M059J (cell line): ENCODE results near the gene SEC11A. TPM values are rescaled to one million over a fixed set of nuclear protein-coding genes. Genes with fewer than 3 reads are reported as not detected.
"Not testable (repeated sequence)": the region's sequence is repeated elsewhere in the genome, so short reads cannot be mapped to it uniquely, and the experiment has no call there.

Experiments used
- DNase-seq: peaks from one replicate; pipeline ENCODE4 v3.0.0-alpha.2; 2012; ENCODE audit warnings: low read depth
- total RNA-seq: library from RNA; depleted of rRNA; stranded (reverse); fragments of >200 nt; shearing (Covaris generic); gene quantifications from 2 replicates; pipeline ENCODE4 v1.2.3, GENCODE V29; 2014; rRNA removed

The SEC11A gene
- total RNA-seq, 1 experiment from 2014 or later, result 214 TPM

DNA sequence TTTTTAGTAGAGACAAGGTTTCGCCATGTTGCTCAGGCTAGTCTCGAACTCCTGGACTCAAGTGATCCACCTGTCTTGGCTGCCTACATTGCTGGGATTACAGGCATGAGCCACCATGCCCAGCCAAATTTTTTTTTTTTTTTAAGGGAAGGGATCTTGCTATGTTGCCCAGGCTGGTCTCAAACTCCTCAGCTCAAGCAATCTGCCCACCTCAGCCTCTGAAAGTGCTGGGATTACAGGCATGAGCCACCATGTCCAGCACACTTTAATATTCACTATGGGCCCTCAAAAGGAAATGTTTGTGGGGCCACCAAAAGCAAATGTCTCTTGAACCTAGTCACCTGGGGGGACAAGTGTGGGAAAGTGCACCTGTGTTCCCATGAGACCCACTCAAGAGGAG is 73.3 kb downstream of the SEC11A start:
- DNase-seq, result not testable (repeated sequence)

DNA sequence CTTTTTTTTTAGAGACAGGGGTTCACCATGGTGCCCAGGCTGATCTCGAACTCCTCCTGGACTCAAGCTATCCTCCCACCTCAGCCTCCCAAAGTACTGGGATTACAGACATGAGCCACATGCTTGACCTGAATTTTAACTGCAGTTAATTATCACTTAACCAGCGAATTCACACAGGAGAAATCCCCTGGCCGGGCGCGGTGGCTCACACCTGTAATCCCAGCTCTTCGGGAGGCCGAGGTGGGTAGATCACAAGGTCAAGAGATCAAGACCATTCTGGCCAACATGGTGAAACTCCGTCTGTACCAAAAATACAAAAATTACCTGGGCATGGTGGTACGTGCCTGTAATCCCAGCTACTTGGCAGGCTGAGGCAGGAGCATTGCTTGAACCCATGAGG is 74.1 kb downstream of the SEC11A start:
- DNase-seq, result not testable (repeated sequence)

DNA sequence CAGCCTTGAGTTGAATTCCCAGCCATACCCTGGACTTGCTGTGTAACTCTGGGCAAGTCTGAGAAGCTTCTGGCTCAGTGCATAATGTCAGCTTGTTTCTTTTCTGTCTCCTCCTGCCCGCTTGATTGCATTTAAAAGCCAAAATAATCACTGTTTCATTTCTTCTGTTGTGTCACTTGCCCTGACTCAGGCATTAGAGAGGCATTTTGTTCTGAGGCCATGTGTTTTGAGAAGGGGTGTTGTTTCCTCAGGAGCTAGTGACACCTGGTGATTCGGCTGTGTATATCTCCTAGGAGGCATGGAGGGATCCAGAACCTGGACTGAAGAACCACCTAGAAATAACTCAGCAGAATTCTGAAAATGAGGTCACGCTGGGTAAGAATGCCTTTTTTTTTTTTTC is 77.8 kb downstream of the SEC11A start:
- DNase-seq, result peak; percentile 49

DNA sequence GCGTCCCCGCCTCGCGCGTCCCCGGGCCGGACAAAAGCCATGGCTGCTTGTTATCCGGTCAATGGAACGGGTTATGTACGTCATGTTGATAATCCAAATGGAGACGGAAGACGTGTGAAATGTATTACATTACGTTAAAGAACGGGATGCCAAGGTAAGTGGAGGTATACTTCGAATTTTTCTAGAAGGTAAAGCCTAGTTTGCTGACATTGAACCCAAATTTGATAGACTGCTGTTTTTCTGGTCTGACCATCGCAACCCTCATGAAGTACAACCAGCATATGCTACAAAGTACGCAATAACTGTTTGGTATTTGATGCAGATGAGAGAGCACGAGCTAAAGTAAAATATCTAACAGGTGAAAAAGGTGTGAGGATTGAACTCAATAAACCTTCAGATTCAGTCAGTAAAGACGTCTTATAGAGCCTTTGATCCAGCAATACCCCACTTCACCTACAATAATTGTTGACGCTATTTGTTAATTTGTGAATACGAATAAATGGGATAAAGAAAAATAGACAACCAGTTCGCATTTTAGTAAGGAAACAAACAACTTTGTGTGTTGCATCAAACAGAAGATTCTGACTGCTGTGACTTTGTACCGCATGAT is 81.6 kb downstream of the SEC11A start:
- no peak for DNase-seq

DNA sequence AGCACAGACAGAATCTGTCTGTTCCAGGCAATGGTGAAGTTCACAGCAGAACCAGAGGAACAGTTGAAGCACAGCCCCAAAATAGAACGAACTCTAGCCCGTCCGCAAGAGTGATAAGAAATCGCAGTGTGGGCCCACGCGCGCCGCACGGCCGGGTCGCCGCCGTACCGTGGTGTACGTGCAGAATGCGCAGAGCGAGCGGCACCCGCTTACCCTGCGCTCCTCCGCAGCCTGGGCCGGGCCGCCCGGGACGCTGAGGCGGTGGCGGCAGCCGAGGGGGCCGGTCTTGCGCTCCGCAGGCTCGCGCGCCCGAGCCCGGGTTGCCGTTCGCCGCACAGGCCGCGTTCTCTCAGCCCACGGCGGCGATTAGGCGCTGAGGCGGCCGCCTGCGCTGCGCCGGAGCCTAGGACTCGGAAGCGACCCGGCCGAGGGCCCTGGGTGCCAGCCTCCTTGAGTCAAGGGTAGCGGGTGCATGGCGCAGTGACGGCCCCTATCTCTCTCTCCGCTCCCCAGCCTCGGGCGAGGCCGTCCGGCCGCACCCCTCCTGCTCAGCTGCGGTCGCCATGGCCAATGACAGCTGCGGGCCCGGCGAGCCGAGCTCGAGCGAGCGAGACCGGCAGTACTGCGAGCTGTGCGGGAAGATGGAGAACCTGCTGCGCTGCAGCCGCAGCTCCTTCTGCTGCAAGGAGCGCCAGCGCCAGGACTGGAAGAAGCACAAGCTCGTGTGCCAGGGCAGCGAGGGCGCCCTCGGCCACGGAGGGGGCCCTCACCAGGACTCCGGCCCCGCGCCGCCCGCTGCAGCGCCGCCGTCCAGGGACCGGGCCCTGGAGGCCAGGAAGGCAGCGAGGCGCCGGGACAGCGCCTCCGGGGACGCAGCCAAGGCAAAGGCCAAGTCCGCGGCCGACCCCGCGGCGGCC is 82.4 kb downstream of the SEC11A start:
- peak; percentile 67 for DNase-seq

DNA sequence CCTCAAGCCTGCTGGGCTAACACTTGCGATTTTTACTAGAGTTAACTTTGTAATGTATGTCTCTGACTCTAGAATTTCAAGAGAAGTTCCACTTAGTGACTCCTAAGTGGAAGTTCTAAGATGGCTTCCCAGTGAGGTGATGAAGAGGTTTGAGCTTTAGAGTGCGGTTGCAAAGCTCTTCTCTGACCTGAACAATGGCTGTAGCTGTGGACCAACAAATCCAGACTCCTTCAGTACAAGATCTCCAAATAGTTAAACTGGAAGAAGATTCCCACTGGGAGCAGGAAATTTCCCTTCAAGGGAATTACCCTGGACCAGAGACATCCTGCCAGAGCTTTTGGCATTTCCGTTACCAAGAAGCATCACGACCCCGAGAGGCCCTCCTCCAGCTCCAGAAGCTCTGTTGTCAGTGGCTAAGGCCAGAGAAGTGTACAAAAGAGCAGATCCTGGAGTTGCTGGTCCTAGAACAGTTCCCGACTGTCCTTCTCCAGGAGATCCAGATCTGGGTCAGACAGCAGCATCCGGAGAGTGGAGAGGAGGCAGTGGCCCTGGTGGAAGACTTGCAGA is 84.2 kb downstream of the SEC11A start:
- peak; percentile 12 for DNase-seq

DNA sequence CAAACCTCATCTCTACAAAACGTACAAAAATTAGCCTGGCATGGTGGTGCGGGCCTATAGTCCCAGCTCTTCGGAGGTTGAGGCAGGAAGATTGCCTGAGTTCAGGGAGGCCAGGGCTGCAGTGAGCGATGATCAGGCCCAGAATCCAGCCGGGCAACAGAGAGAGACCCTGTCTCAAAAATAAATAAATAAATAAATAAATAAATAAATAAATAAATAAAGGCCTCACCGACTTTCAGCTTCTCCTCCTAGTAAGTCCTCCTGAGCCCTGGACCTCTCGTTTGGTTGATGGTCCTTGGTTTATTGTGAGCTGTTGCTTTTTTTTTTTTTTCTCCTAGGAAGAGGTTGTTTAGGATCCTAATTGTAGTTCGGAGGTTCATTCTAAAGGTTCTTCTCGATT is 86.9 kb downstream of the SEC11A start:
- no peak for DNase-seq

DNA sequence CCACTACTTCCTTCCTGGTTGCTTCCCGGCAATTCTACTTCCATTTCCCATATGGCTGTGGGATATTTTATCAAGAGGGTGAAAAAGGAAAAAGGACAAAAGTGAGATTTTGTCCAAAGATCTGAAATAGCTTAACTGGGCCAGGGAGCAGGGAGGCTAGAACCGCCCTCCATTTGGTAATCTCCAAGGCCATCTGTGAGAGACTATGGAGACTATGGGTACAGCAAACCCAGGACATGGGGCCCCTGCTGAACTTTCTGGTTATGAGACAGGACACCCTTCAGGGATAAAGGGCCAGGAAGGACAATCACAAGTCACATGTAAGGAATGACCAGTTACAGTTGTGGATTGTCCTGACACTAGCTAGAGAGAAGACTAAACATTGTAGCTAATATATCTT is 90.8 kb downstream of the SEC11A start:
- no peak for DNase-seq

DNA sequence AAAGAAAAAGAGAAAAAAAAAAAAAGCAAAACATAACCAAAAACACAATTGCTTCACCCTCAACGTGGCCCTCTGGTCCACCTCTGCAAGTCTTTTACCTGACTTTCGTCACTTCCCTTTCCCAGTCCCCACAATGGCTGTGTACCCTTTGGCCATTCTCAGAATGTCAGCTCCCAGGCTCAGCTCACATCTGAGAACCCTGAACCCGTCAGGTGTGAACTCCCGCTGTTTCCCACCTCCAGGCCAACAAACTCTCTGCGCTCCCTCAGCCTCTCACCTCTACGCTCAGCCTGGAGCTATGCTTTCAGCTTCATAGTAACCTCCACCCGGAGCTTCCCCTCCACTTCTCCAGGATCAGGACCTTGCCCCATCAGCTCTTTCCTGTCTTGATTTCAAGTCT is 91.6 kb downstream of the SEC11A start:
- no peak for DNase-seq

DNA sequence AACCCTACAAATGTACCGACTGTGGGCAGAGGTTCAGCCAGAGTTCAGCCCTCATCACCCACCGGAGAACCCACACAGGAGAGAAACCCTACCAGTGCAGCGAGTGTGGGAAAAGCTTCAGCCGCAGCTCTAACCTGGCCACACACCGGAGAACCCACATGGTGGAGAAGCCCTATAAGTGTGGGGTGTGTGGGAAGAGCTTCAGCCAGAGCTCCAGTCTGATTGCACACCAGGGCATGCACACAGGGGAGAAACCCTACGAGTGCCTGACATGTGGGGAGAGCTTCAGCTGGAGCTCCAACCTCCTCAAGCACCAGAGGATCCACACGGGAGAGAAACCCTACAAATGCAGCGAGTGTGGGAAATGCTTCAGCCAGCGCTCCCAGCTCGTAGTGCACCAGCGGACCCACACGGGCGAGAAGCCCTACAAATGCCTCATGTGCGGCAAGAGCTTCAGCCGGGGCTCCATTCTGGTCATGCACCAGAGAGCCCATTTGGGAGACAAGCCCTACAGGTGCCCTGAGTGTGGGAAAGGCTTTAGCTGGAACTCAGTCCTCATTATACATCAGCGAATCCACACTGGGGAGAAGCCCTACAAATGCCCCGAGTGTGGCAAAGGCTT is 94.5 kb downstream of the SEC11A start:
- DNase-seq, result no peak

DNA sequence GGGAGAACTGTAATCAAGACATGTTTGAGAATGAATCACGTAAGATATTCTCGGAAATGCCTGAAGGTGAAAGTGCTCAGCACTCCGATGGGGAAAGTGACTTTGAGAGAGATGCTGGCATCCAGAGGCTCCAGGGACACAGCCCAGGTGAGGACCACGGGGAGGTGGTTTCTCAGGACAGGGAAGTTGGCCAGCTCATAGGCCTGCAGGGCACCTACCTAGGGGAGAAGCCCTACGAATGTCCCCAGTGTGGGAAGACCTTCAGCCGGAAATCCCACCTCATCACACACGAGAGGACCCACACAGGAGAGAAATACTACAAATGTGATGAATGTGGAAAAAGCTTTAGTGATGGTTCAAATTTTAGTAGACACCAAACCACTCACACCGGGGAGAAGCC is 95.3 kb downstream of the SEC11A start:
- no peak for DNase-seq

Other genes with a start within 250 kb of the SEC11A start
- 2.4 and 7.5 TPM in 2 replicates for gene ZSCAN2, start 115.1 kb downstream of the SEC11A start, total RNA-seq
- 20.1 and 20.4 TPM in 2 replicates for gene WDR73, start 61.9 kb downstream of the SEC11A start, total RNA-seq
- gene NMB, start 57.9 kb downstream of the SEC11A start, total RNA-seq, result 3.4 and 7.4 TPM in 2 replicates
- 6.2 and 13.1 TPM in 2 replicates for gene ZNF592, start 32.5 kb upstream of the SEC11A start, total RNA-seq
- 0.25 and 1.0 TPM in 2 replicates for gene ALPK3, start 101.2 kb upstream of the SEC11A start, total RNA-seq
- gene SLC28A1, start 168.5 kb upstream of the SEC11A start, total RNA-seq, result not detected in 2 replicates